ENCODE results near the gene C1orf50. TPM values are rescaled to one million over a fixed set of nuclear protein-coding genes. Genes with fewer than 3 reads are reported as not detected.

C1orf50 gene
- total RNA-seq, 2 experiments from 2014 or later, result 23.1 to 23.9 TPM

- Histone ChIP-seq H3K27ac (ENCODE audit: low read depth in 1 of 2, low read length in 2 of 2) (no peak overlapping the region), H3K9me3 (ENCODE audit: control insufficient read depth in 1 of 2, insufficient read depth in 1 of 2, low read length in 2 of 2) (no peaks in the 10 kb centered on the region), H3K4me3 (ENCODE audit: low read length) (no peak overlapping the region), H3K36me3 (ENCODE audit: insufficient read depth, low read length) (peaks cover 40% of the 10 kb centered on the region), H3K27me3 (ENCODE audit: control insufficient read depth in 1 of 2, insufficient read depth in 2 of 2, low read length in 2 of 2) (no peaks in the 10 kb centered on the region), H3K4me1 (ENCODE audit: insufficient read depth, low read length) (no peaks in the 10 kb centered on the region)
- peaks cover 52% of the 10 kb centered on the region for H3K36me3 Mint-ChIP-seq (ENCODE audit: low read depth)
- DNase-seq, result no peak
- H3K9me3 Mint-ChIP-seq, result no peaks in the 10 kb centered on the region
- no peak overlapping the region for H3K27ac Mint-ChIP-seq
- no peak for TF ChIP-seq CTCF (IDR thresholded peaks at IDR 0.05)
- no peaks in the 10 kb centered on the region for H3K27me3 Mint-ChIP-seq
- POLR2A ChIA-PET, result interaction anchor here (1.1 kb wide), 1 partner anchor 21 kb away, joined by 4 read pairs; the partner anchor contains the start of genes C1orf50 and P3H1
- no peak for ATAC-seq (ENCODE audit: poor library complexity)
- intact Hi-C loops (cut with DNase I, micrococcal nuclease), result loop anchor here in 1 of 2 experiments (5.0 kb wide), 2 partner anchors 404 to 599 kb away; no protein-coding TSS in a partner anchor
- CTCF ChIA-PET, result interaction anchor here (1.2 to 2.4 kb wide), 2 partner anchors 168 to 401 kb away, joined by 4 to 6 read pairs; no protein-coding TSS in a partner anchor
- no peaks in the 10 kb centered on the region for H3K4me1 Mint-ChIP-seq (ENCODE audit: low read depth)
- H3K4me3 Mint-ChIP-seq, result no peak overlapping the region
These were observed 21.2 kb upstream of the C1orf50 start for GRCh38 chr1:42745851-42746250.

- no peaks in the 10 kb centered on the region for H3K9me3 Mint-ChIP-seq
- H3K4me3 Mint-ChIP-seq, result no peak overlapping the region
- H3K36me3 ChIP-seq (ENCODE audit: insufficient read depth, low read length), result peaks cover 40% of the 10 kb centered on the region
- H3K4me1 ChIP-seq (ENCODE audit: insufficient read depth, low read length), result no peaks in the 10 kb centered on the region
- H3K4me3 ChIP-seq (ENCODE audit: low read length), result no peak overlapping the region
- H3K9me3 ChIP-seq (ENCODE audit: control insufficient read depth in 1 of 2, insufficient read depth in 1 of 2, low read length in 2 of 2), result no peaks in the 10 kb centered on the region
- H3K4me1 Mint-ChIP-seq (ENCODE audit: low read depth), result no peaks in the 10 kb centered on the region
- ChIA-PET POLR2A (interaction anchor here (1.1 kb wide), 1 partner anchor 20 kb away, joined by 4 read pairs; the partner anchor contains the start of genes C1orf50 and P3H1), CTCF (interaction anchor here (0.7 to 2.4 kb wide), 5 partner anchors 17 to 402 kb away, joined by 3 to 6 read pairs (median 3); no protein-coding TSS in a partner anchor)
- H3K36me3 Mint-ChIP-seq (ENCODE audit: low read depth), result peaks cover 54% of the 10 kb centered on the region
- no peak for DNase-seq
- no peak for TF ChIP-seq CTCF (IDR thresholded peaks at IDR 0.05)
- H3K27me3 Mint-ChIP-seq, result no peaks in the 10 kb centered on the region
- intact Hi-C loops (cut with DNase I, micrococcal nuclease), result loop anchor here (1.0 to 5.0 kb wide), 3 partner anchors 168 to 599 kb away; no protein-coding TSS in a partner anchor
- H3K27ac Mint-ChIP-seq, result no peak overlapping the region
- ATAC-seq (ENCODE audit: poor library complexity), result no peak
- H3K27me3 ChIP-seq (ENCODE audit: control insufficient read depth in 1 of 2, insufficient read depth in 2 of 2, low read length in 2 of 2), result no peaks in the 10 kb centered on the region
- H3K27ac ChIP-seq (ENCODE audit: low read depth in 1 of 2, low read length in 2 of 2), result no peak overlapping the region
These were observed 20.5 kb upstream of the C1orf50 start for GRCh38 chr1:42746436-42747105.

GRCh38 chr1:42747125-42747524 lies 19.9 kb upstream of the C1orf50 start:
- ChIA-PET CTCF (interaction anchor here (0.7 to 2.4 kb wide), 5 partner anchors 18 to 403 kb away, joined by 3 to 6 read pairs (median 3); no protein-coding TSS in a partner anchor), POLR2A (no interaction called here)
- Mint-ChIP-seq H3K4me1 (ENCODE audit: low read depth) (no peaks in the 10 kb centered on the region), H3K27ac (no peak overlapping the region), H3K9me3 (no peaks in the 10 kb centered on the region), H3K27me3 (no peaks in the 10 kb centered on the region), H3K36me3 (ENCODE audit: low read depth) (peaks cover 60% of the 10 kb centered on the region), H3K4me3 (no peak overlapping the region)
- ATAC-seq (ENCODE audit: poor library complexity) (peak; percentile 48), DNase-seq (peak in 13 of 14 experiments; percentile 15 to 68 (median 41))
- peak; percentile 69 for TF ChIP-seq CTCF (IDR thresholded peaks at IDR 0.05)
- intact Hi-C loops (cut with DNase I, micrococcal nuclease), result loop anchor here (1.0 to 5.0 kb wide), 3 partner anchors 169 to 600 kb away; no protein-coding TSS in a partner anchor
- no peaks in the 10 kb centered on the region for H3K9me3 ChIP-seq (ENCODE audit: control insufficient read depth in 1 of 2, insufficient read depth in 1 of 2, low read length in 2 of 2)
- H3K4me3 ChIP-seq (ENCODE audit: low read length), result no peak overlapping the region
- H3K27ac ChIP-seq (ENCODE audit: low read depth in 1 of 2, low read length in 2 of 2), result no peak overlapping the region
- peaks cover 46% of the 10 kb centered on the region for H3K36me3 ChIP-seq (ENCODE audit: insufficient read depth, low read length)
- H3K27me3 ChIP-seq (ENCODE audit: control insufficient read depth in 1 of 2, insufficient read depth in 2 of 2, low read length in 2 of 2), result no peaks in the 10 kb centered on the region
- no peaks in the 10 kb centered on the region for H3K4me1 ChIP-seq (ENCODE audit: insufficient read depth, low read length)
